IMR-90 (cell line): ENCODE measurements around the gene RHOC. TPM values are rescaled to one million over a fixed set of nuclear protein-coding genes. Genes with fewer than 3 reads are reported as not detected.

Experiments used
- ATAC-seq: fragments of 200-7000 bp; cut with Tn5 transposase; 2 replicates; pipeline ENCODE4 v1.9.1; 2020; ENCODE audit warnings: low read depth, mild to moderate bottlenecking, moderate library complexity
- BruUV-seq: library from RNA; stranded (reverse); fragments of 400-500 nt; replicated peaks from 2 replicates; lab custom pipeline; 2021; lab: Mats Ljungman, UMichigan
- CTCF ChIA-PET: fragments of 300-600 bp; formaldehyde crosslinking; extraction: SDS; loops from one replicate; lab custom pipeline; 2021; ENCODE audit warnings: antibody characterized with exemption; lab: Yijun Ruan, JAX
- POLR2A ChIA-PET: fragments of 300-600 bp; sonication (Branson Sonifier 250); formaldehyde crosslinking; loops from one replicate; lab custom pipeline; 2022; ENCODE audit warnings: antibody characterized with exemption; ENCODE audit not compliant: unreplicated experiment; lab: Charles Lee
- DNase-seq: peaks from one replicate; pipeline ENCODE4 v3.0.0; 2013
- H2AFZ ChIP-seq: replicated peaks from 2 replicates; pipeline ENCODE3; 2013; ENCODE audit warnings: low read length, mild to moderate bottlenecking; ENCODE audit not compliant: poor library complexity
- H2AK5ac ChIP-seq: 2 replicates; pipeline ENCODE4 v1.6.1; 2013; ENCODE audit warnings: low read depth, low read length, inconsistent platforms
- H2AK9ac ChIP-seq: replicated peaks from 2 replicates; pipeline ENCODE3; 2013; ENCODE audit warnings: mild to moderate bottlenecking, low read depth, low read length, moderate library complexity; ENCODE audit not compliant: poor library complexity
- H2BK120ac ChIP-seq: 2 replicates; pipeline ENCODE4 v1.6.1; 2013; ENCODE audit warnings: low read depth, low read length, inconsistent platforms
- H2BK15ac ChIP-seq: 3 replicates; pipeline ENCODE4 v1.6.1; 2013; ENCODE audit warnings: low read depth, low read length, inconsistent platforms
- H2BK20ac ChIP-seq: 2 replicates; pipeline ENCODE4 v1.6.1; 2013; ENCODE audit warnings: low read depth, mild to moderate bottlenecking, inconsistent platforms, low read length, moderate library complexity
- H2BK5ac ChIP-seq: 2 replicates; pipeline ENCODE4 v1.6.1; 2013; ENCODE audit warnings: mild to moderate bottlenecking, low read depth, low read length, inconsistent platforms; ENCODE audit not compliant: poor library complexity, severe bottlenecking
- H3K14ac ChIP-seq: replicated peaks from 2 replicates; pipeline ENCODE4 v1.6.1; 2013; ENCODE audit warnings: low read depth, low read length, inconsistent platforms
- H3K18ac ChIP-seq: 2 replicates; pipeline ENCODE4 v1.6.1; 2013; ENCODE audit warnings: low read depth, low read length, control low read depth
- H3K23ac ChIP-seq: 2 replicates; pipeline ENCODE4 v1.6.1; 2013; ENCODE audit warnings: low read depth, low read length, inconsistent platforms
- H3K27ac ChIP-seq: 2 replicates; pipeline ENCODE4 v1.5.1; 2013; ENCODE audit warnings: mild to moderate bottlenecking, control low read depth, low read length; ENCODE audit not compliant: insufficient read depth
- H3K27me3 ChIP-seq: 2 replicates; pipeline ENCODE4 v1.6.1; 2013; ENCODE audit warnings: low read length; ENCODE audit not compliant: control insufficient read depth, insufficient read depth
- H3K36me3 ChIP-seq: 2 replicates; pipeline ENCODE4 v1.6.1; 2013; ENCODE audit warnings: low read length, mixed read lengths; ENCODE audit not compliant: control insufficient read depth, insufficient read depth
- H3K4ac ChIP-seq: 2 replicates; pipeline ENCODE4 v1.6.1; 2013; ENCODE audit warnings: low read depth, low read length, inconsistent platforms
- H3K4me1 ChIP-seq: 2 replicates; pipeline ENCODE4 v1.6.1; 2013; ENCODE audit warnings: low read length, mixed read lengths; ENCODE audit not compliant: control insufficient read depth, insufficient read depth
- H3K4me2 ChIP-seq: 2 replicates; pipeline ENCODE4 v1.6.1; 2013; ENCODE audit warnings: low read depth, mild to moderate bottlenecking, control low read depth, low read length, moderate library complexity
- H3K4me3 ChIP-seq: 2 replicates; pipeline ENCODE4 v1.5.1; 2013; ENCODE audit warnings: low read depth, mild to moderate bottlenecking, control low read depth, low read length, moderate library complexity; ENCODE audit not compliant: insufficient read depth
- H3K56ac ChIP-seq: 2 replicates; pipeline ENCODE4 v1.6.1; 2013; ENCODE audit warnings: low read length, inconsistent platforms; ENCODE audit not compliant: insufficient read depth; ENCODE audit errors: extremely low read depth
- H3K79me1 ChIP-seq, 2 experiments: 2 replicates each; pipeline ENCODE4 v1.6.1; 2013; ENCODE audit warnings: low read length in 2 of 2, inconsistent platforms in 1 of 2, low read depth in 1 of 2
- H3K9ac ChIP-seq: 2 replicates; pipeline ENCODE4 v1.6.1; 2013; ENCODE audit warnings: low read depth, low read length, control low read depth
- H3K9me1 ChIP-seq: 2 replicates; pipeline ENCODE4 v1.6.1; 2013; ENCODE audit warnings: low read length, inconsistent platforms; ENCODE audit not compliant: insufficient read depth
- H3K9me3 ChIP-seq: 2 replicates; pipeline ENCODE4 v1.6.1; 2013; ENCODE audit warnings: low read length; ENCODE audit not compliant: control insufficient read depth, insufficient read depth
- H4K20me1 ChIP-seq: 2 replicates; pipeline ENCODE4 v1.6.1; 2013; ENCODE audit warnings: low read length, inconsistent platforms; ENCODE audit not compliant: insufficient read depth
- H4K5ac ChIP-seq: 2 replicates; pipeline ENCODE4 v1.6.1; 2013; ENCODE audit warnings: mild to moderate bottlenecking, low read depth, low read length, control low read depth
- H4K8ac ChIP-seq, 2 experiments: 2 replicates each; pipeline ENCODE4 v1.6.1; 2013; ENCODE audit warnings: low read depth in 2 of 2, low read length in 2 of 2, control low read depth in 1 of 2, inconsistent platforms in 1 of 2
- H4K91ac ChIP-seq: 2 replicates; pipeline ENCODE4 v1.6.1; 2013; ENCODE audit warnings: low read depth, low read length, inconsistent platforms; ENCODE audit not compliant: insufficient read depth
- BHLHE40 ChIP-seq: fragments of 150-350 bp; IDR thresholded peaks from 2 replicates; pipeline ENCODE4 v1.6.1; 2016; ENCODE audit warnings: mild to moderate bottlenecking, low read depth, low read length
- CEBPB ChIP-seq: IDR thresholded peaks from 2 replicates; pipeline ENCODE4 v1.6.1; 2012; ENCODE audit warnings: low read depth, low read length, improper control_type of control experiment
- CHD1 ChIP-seq: IDR thresholded peaks from 2 replicates; pipeline ENCODE4 v1.6.1; 2012; ENCODE audit warnings: low read depth, low read length, improper control_type of control experiment
- ELK1 ChIP-seq: fragments of 150-350 bp; IDR thresholded peaks from 2 replicates; pipeline ENCODE4 v1.6.1; 2016; ENCODE audit warnings: low read depth, mild to moderate bottlenecking, low read length, moderate library complexity, borderline replicate concordance
- FOS ChIP-seq: fragments of 150-350 bp; IDR thresholded peaks from 2 replicates; pipeline ENCODE4 v1.6.1; 2016; ENCODE audit warnings: low read depth, low read length
- MAFK ChIP-seq: IDR thresholded peaks from 2 replicates; pipeline ENCODE4 v1.6.1; 2012; ENCODE audit warnings: low read depth, low read length, improper control_type of control experiment
- MAZ ChIP-seq: IDR thresholded peaks from 2 replicates; pipeline ENCODE4 v1.6.1; 2012; ENCODE audit warnings: low read depth, mild to moderate bottlenecking, low read length, improper control_type of control experiment, moderate library complexity, borderline replicate concordance
- MXI1 ChIP-seq: IDR thresholded peaks from 2 replicates; pipeline ENCODE4 v1.6.1; 2012; ENCODE audit warnings: low read depth, mild to moderate bottlenecking, low read length, moderate library complexity, borderline replicate concordance
- NFE2L2 ChIP-seq: fragments of 150-350 bp; IDR thresholded peaks from 2 replicates; pipeline ENCODE4 v1.6.1; 2016; ENCODE audit warnings: low read depth, mild to moderate bottlenecking, low read length
- POLR2A ChIP-seq: IDR thresholded peaks from 2 replicates; pipeline ENCODE4 v1.6.1; 2012; ENCODE audit warnings: mild to moderate bottlenecking, low read depth, low read length
- RAD21 ChIP-seq: IDR thresholded peaks from 2 replicates; pipeline ENCODE4 v1.6.1; 2012; ENCODE audit warnings: low read length, improper control_type of control experiment
- RCOR1 ChIP-seq: IDR thresholded peaks from 2 replicates; pipeline ENCODE4 v1.6.1; 2012; ENCODE audit warnings: mild to moderate bottlenecking, low read length, improper control_type of control experiment; ENCODE audit not compliant: insufficient replicate concordance
- RFX5 ChIP-seq: IDR thresholded peaks from 2 replicates; pipeline ENCODE4 v1.8.0; 2012; ENCODE audit warnings: low read depth, mild to moderate bottlenecking, low read length, moderate library complexity
- SMC3 ChIP-seq: fragments of 150-350 bp; IDR thresholded peaks from 2 replicates; pipeline ENCODE4 v1.6.1; 2016; ENCODE audit warnings: low read depth, mild to moderate bottlenecking, antibody characterized with exemption, low read length, moderate library complexity
- WGBS, 2 experiments: methylation state at CpG; one replicate each; pipeline versions ENCODE4 v1.1.5 to v1.1.7; 2013; ENCODE audit warnings: missing lambda C conversion rate in 2 of 2; ENCODE audit not compliant: insufficient read length in 1 of 2; ENCODE audit errors: extremely low coverage in 2 of 2; 5-methylcytosine and 5-hydroxymethylcytosine counted together
- dilution Hi-C: fragments of 300-500 bp; cut with HindIII; formaldehyde crosslinking; loops from one replicate; pipeline ENCODE4 v1.14.3; 2018; ENCODE audit warnings: low sequenced_read_pairs; ENCODE audit not compliant: unreplicated experiment
- in situ Hi-C: fragments of 300-500 bp; cut with MboI; formaldehyde crosslinking; loops from 3 replicates; pipeline ENCODE4 v1.14.3; 2019; ENCODE audit warnings: low sequenced_read_pairs, inconsistent platforms, mixed read lengths
- intact Hi-C: fragments of 100-400 bp; cut with micrococcal nuclease; formaldehyde crosslinking; loops from 2 replicates; pipeline ENCODE4 v1.10.0; 2022
- polyA plus RNA-seq, 3 experiments: library from polyadenylated mRNA; depleted of rRNA; stranded (reverse); fragments of >200 nt; gene quantifications; 2 replicates each; pipeline ENCODE4 v1.2.3, GENCODE V29; 2012; ENCODE audit warnings: low replicate concordance in 1 of 3
- total RNA-seq: library from RNA; depleted of rRNA; stranded (reverse); fragments of >200 nt; gene quantifications from 2 replicates; pipeline ENCODE4 v1.2.3, GENCODE V29; 2012
- TF ChIP-seq, protein P1 (sequence below): fragments of 150-350 bp; IDR thresholded peaks from 2 replicates; pipeline ENCODE4 v1.6.1; 2017; ENCODE audit warnings: mild to moderate bottlenecking, antibody characterized with exemption, low read length, low read depth
- TF ChIP-seq, protein P2 (sequence below): conservative IDR thresholded peaks from 2 replicates; pipeline ENCODE4 v1.5.1; 2012; ENCODE audit warnings: mild to moderate bottlenecking, low read depth, low read length, improper control_type of control experiment

RHOC gene
- total and polyA plus RNA-seq, 2 of the 4 experiments (the other 2 are of a cell fraction): 764 to 839 TPM

GRCh38 chr1:112702067-112702395 lies 4.9 kb downstream of the RHOC start:
- Histone ChIP-seq H4K5ac (no peak overlapping the region), H3K23ac (peak overlapping the region; percentile 17; the same call in 1 of the 2 replicates), H2AFZ (no peak overlapping the region), H3K18ac (no peak overlapping the region), H3K4me3 (no peak overlapping the region), H4K8ac (no peak overlapping the region), H3K4me1 (peaks cover 31% of the 10 kb centered on the region), H4K20me1 (peaks cover 51% of the 10 kb centered on the region), H3K27me3 (no peaks in the 10 kb centered on the region), H2BK5ac (no peak overlapping the region), H3K9ac (no peak overlapping the region), H3K27ac (no peak overlapping the region), H4K91ac (no peak overlapping the region), H3K4ac (no peak overlapping the region), H3K79me1 (peaks cover 7 to 68% of the 10 kb centered on the region in 2 experiments; a peak in 3 of 4 replicates), H3K14ac (no peak overlapping the region; the same call in 1 of the 2 replicates), H2AK9ac (no peak overlapping the region), H3K9me3 (no peaks in the 10 kb centered on the region), H2AK5ac (peak overlapping the region; percentile 56; the same call in 1 of the 2 replicates), H3K4me2 (no peak overlapping the region), H2BK15ac (no peak overlapping the region), H3K56ac (no peak overlapping the region), H2BK20ac (no peak overlapping the region), H2BK120ac (no peak overlapping the region), H3K36me3 (peaks cover 47% of the 10 kb centered on the region), H3K9me1 (peaks cover 20% of the 10 kb centered on the region)
- DNase-seq (no peak), ATAC-seq (no peak)
- ChIA-PET CTCF (interaction anchor here (0.9 kb wide), 1 partner anchor 28 kb away, joined by 5 read pairs; the partner anchor contains the start of gene MOV10), POLR2A (interaction anchor here (0.7 kb wide), 1 partner anchor 308 kb away, joined by 3 read pairs; no protein-coding TSS in a partner anchor)
- in situ Hi-C loops: loop anchor here (10.0 to 25.0 kb wide), 2 partner anchors 197 to 985 kb away; partner anchors contain the start of gene WNT2B
- TF ChIP-seq RAD21 (no peak), SMC3 (no peak), CHD1 (no peak), MXI1 (no peak), RFX5 (no peak), MAFK (no peak), MAZ (no peak), BHLHE40 (no peak), RCOR1 (no peak), ELK1 (no peak), POLR2A (no peak), FOS (no peak), CEBPB (no peak), NFE2L2 (no peak)
- TF ChIP-seq, protein P1, sequence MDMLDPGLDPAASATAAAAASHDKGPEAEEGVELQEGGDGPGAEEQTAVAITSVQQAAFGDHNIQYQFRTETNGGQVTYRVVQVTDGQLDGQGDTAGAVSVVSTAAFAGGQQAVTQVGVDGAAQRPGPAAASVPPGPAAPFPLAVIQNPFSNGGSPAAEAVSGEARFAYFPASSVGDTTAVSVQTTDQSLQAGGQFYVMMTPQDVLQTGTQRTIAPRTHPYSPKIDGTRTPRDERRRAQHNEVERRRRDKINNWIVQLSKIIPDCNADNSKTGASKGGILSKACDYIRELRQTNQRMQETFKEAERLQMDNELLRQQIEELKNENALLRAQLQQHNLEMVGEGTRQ: no peak
- TF ChIP-seq, protein P2, sequence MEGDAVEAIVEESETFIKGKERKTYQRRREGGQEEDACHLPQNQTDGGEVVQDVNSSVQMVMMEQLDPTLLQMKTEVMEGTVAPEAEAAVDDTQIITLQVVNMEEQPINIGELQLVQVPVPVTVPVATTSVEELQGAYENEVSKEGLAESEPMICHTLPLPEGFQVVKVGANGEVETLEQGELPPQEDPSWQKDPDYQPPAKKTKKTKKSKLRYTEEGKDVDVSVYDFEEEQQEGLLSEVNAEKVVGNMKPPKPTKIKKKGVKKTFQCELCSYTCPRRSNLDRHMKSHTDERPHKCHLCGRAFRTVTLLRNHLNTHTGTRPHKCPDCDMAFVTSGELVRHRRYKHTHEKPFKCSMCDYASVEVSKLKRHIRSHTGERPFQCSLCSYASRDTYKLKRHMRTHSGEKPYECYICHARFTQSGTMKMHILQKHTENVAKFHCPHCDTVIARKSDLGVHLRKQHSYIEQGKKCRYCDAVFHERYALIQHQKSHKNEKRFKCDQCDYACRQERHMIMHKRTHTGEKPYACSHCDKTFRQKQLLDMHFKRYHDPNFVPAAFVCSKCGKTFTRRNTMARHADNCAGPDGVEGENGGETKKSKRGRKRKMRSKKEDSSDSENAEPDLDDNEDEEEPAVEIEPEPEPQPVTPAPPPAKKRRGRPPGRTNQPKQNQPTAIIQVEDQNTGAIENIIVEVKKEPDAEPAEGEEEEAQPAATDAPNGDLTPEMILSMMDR: no peak
- no TSS peak for BruUV-seq
- dilution Hi-C loops: no loop called here
- 100% methylated on average over 1 of the region's 3 CpGs; no CpG with 5 or more reads in 1 of the 2 experiments for WGBS, 2 experiments
- intact Hi-C loops: loop anchor here (10.0 kb wide), 1 partner anchor 237 kb away; no protein-coding TSS in a partner anchor
